Activated naive CD4-positive, alpha-beta T cell treated with anti-CD3 and anti-CD28 coated beads, Interleukin-2, amount 50 U/mL, for 72 hours (primary cell): Measurements from ENCODE around the gene SIM1. TPM values are rescaled to one million over a fixed set of nuclear protein-coding genes. Genes with fewer than 3 reads are reported as not detected.
"Not testable (repeated sequence)": the region's sequence is repeated elsewhere in the genome, so short reads cannot be mapped to it uniquely, and the experiment has no call there.

Experiments used
- ATAC-seq, 2 donors: fragments of 150-1000 bp; cut with Tn5 transposase; 2 replicates each; pipeline ENCODE4 v1.10.0; 2021; ENCODE audit warnings: mild to moderate bottlenecking in 2 of 2, moderate library complexity in 2 of 2
- DNase-seq, 2 donors: peaks; one replicate each; pipeline ENCODE4 v3.0.0; 2021 to 2022; ENCODE audit warnings: low spot score in 2 of 2
- H3K27ac Mint-ChIP-seq, 2 donors: one replicate each; pipeline ENCODE4 v1.8.0; 2022; ENCODE audit warnings: mild to moderate bottlenecking in 2 of 2, mixed read lengths in 2 of 2
- H3K36me3 Mint-ChIP-seq, 2 donors: one replicate each; pipeline ENCODE4 v1.8.0; 2022; ENCODE audit warnings: mixed read lengths in 2 of 2
- H3K9me3 Mint-ChIP-seq, 2 donors: one replicate each; pipeline ENCODE4 v1.8.0; 2022; ENCODE audit warnings: mixed read lengths in 2 of 2
- total RNA-seq, 2 donors: library from RNA; stranded (reverse); gene quantifications; one replicate each; pipeline ENCODE4 v1.2.3, GENCODE V29; 2022

Gene SIM1
- total RNA-seq, 2 donors from 2014 or later, result not detected

- DNase-seq (no peak), ATAC-seq (no peak)
- Mint-ChIP-seq H3K36me3 (no peaks in the 10 kb centered on the region), H3K9me3 (no peaks in the 10 kb centered on the region), H3K27ac (no peak overlapping the region)
Observed at GRCh38 chr6:100363651-100364050, 101.1 kb downstream of the SIM1 start.

GRCh38 chr6:100354736-100355641 lies 109.7 kb downstream of the SIM1 start:
- not testable (repeated sequence) for DNase-seq, H3K36me3 Mint-ChIP-seq, H3K9me3 Mint-ChIP-seq, H3K27ac Mint-ChIP-seq, ATAC-seq

- ATAC-seq, result no peak
- no peak for DNase-seq
- Mint-ChIP-seq H3K9me3 (peaks cover 0 to 3% of the 10 kb centered on the region in 2 donors), H3K27ac (no peak overlapping the region), H3K36me3 (no peaks in the 10 kb centered on the region)
Observed at GRCh38 chr6:100353276-100354015, 111.3 kb downstream of the SIM1 start.

- DNase-seq (no peak), ATAC-seq (no peak)
- Mint-ChIP-seq H3K27ac (no peak overlapping the region), H3K9me3 (peaks cover 0 to 3% of the 10 kb centered on the region in 2 donors), H3K36me3 (no peaks in the 10 kb centered on the region)
Observed at GRCh38 chr6:100350139-100350538, 114.6 kb downstream of the SIM1 start.

GRCh38 chr6:100349366-100349765 lies 115.4 kb downstream of the SIM1 start:
- DNase-seq (no peak), ATAC-seq (no peak)
- Mint-ChIP-seq H3K27ac (no peak overlapping the region), H3K9me3 (peaks cover 0 to 3% of the 10 kb centered on the region in 2 donors), H3K36me3 (no peaks in the 10 kb centered on the region)

- ATAC-seq, result no peak
Observed at GRCh38 chr6:100347901-100348550, 116.7 kb downstream of the SIM1 start.

GRCh38 chr6:100346828-100347227 lies 117.9 kb downstream of the SIM1 start:
- Mint-ChIP-seq H3K27ac (no peak overlapping the region), H3K36me3 (no peaks in the 10 kb centered on the region), H3K9me3 (no peaks in the 10 kb centered on the region)
- no peak for DNase-seq
- no peak for ATAC-seq

More at GRCh38 chr6:100347901-100348550, 116.7 kb downstream of the SIM1 start:
- no peaks in the 10 kb centered on the region for H3K9me3 Mint-ChIP-seq
- H3K27ac Mint-ChIP-seq, result no peak overlapping the region
- no peaks in the 10 kb centered on the region for H3K36me3 Mint-ChIP-seq
- no peak for DNase-seq

- no peak for ATAC-seq
- Mint-ChIP-seq H3K36me3 (no peaks in the 10 kb centered on the region), H3K9me3 (no peaks in the 10 kb centered on the region), H3K27ac (no peak overlapping the region)
- no peak for DNase-seq
Observed at GRCh38 chr6:100346203-100346602, 118.5 kb downstream of the SIM1 start.

GRCh38 chr6:100344761-100345160 lies 120.0 kb downstream of the SIM1 start:
- no peaks in the 10 kb centered on the region for H3K9me3 Mint-ChIP-seq
- no peak for ATAC-seq

GRCh38 chr6:100344321-100344720 lies 120.4 kb downstream of the SIM1 start:
- Mint-ChIP-seq H3K36me3 (no peaks in the 10 kb centered on the region), H3K9me3 (no peaks in the 10 kb centered on the region), H3K27ac (no peak overlapping the region)
- no peak for ATAC-seq
- DNase-seq, result no peak

More at GRCh38 chr6:100344761-100345160, 120.0 kb downstream of the SIM1 start:
- DNase-seq, result no peak
- H3K36me3 Mint-ChIP-seq, result no peaks in the 10 kb centered on the region
- H3K27ac Mint-ChIP-seq, result no peak overlapping the region

- no peak overlapping the region for H3K27ac Mint-ChIP-seq
- H3K36me3 Mint-ChIP-seq, result no peaks in the 10 kb centered on the region
- no peaks in the 10 kb centered on the region for H3K9me3 Mint-ChIP-seq
- ATAC-seq, result no peak
- DNase-seq, result no peak
Observed at GRCh38 chr6:100343316-100344077, 121.2 kb downstream of the SIM1 start.

- DNase-seq (no peak), ATAC-seq (no peak)
- no peaks in the 10 kb centered on the region for H3K36me3 Mint-ChIP-seq
- no peak overlapping the region for H3K27ac Mint-ChIP-seq
- H3K9me3 Mint-ChIP-seq, result no peaks in the 10 kb centered on the region
Observed at GRCh38 chr6:100342830-100343229, 121.9 kb downstream of the SIM1 start.

- ATAC-seq (no peak), DNase-seq (no peak)
- Mint-ChIP-seq H3K9me3 (no peaks in the 10 kb centered on the region), H3K27ac (no peak overlapping the region), H3K36me3 (no peaks in the 10 kb centered on the region)
Observed at GRCh38 chr6:100339574-100340255, 125.0 kb downstream of the SIM1 start.

GRCh38 chr6:100338090-100338489 lies 126.6 kb downstream of the SIM1 start:
- ATAC-seq (no peak), DNase-seq (no peak)
- H3K27ac Mint-ChIP-seq, result no peak overlapping the region
- no peaks in the 10 kb centered on the region for H3K9me3 Mint-ChIP-seq
- no peaks in the 10 kb centered on the region for H3K36me3 Mint-ChIP-seq

GRCh38 chr6:100336876-100337275 lies 127.8 kb downstream of the SIM1 start:
- Mint-ChIP-seq H3K9me3 (no peaks in the 10 kb centered on the region), H3K27ac (no peak overlapping the region), H3K36me3 (no peaks in the 10 kb centered on the region)
- DNase-seq (no peak), ATAC-seq (no peak)

- ATAC-seq (no peak), DNase-seq (no peak)
- Mint-ChIP-seq H3K27ac (no peak overlapping the region), H3K36me3 (no peaks in the 10 kb centered on the region), H3K9me3 (peaks cover 0 to 2% of the 10 kb centered on the region in 2 donors)
Observed at GRCh38 chr6:100335991-100336390, 128.7 kb downstream of the SIM1 start.
